ENCODE results near the gene DSTYK. TPM values are rescaled to one million over a fixed set of nuclear protein-coding genes. Genes with fewer than 3 reads are reported as not detected.

Gene DSTYK
- total and polyA plus RNA-seq, 2 experiments from 2014 or later: 6.1 to 10.7 TPM

GRCh38 chr1:205230982-205231381 is 19.5 kb upstream of the DSTYK start:
- no peaks in the 10 kb centered on the region; the same call in 1 of the 2 replicates for H4K20me1 ChIP-seq (replicated peaks; ENCODE audit: insufficient read depth)
- no peak overlapping the region for H3K4me2 ChIP-seq
- no peak overlapping the region for H3K4me3 ChIP-seq
- no peak overlapping the region for H3K27ac Mint-ChIP-seq
- H3K36me3 ChIP-seq (ENCODE audit: insufficient read depth): no peaks in the 10 kb centered on the region
- TF ChIP-seq JUNB (IDR thresholded peaks at IDR 0.05; ENCODE audit: unreplicated experiment): no peak
- no peak for TF ChIP-seq POLR2AphosphoS5 (IDR thresholded peaks at IDR 0.05; ENCODE audit: low read depth)
- TF ChIP-seq CTCF (conservative IDR thresholded peaks at IDR 0.05; ENCODE audit: low read depth in 2 of 2): no peak
- no peak for TF ChIP-seq EZH2phosphoT487 (IDR thresholded peaks at IDR 0.05; ENCODE audit: unreplicated experiment)
- no peak for TF ChIP-seq STAT1 (IDR thresholded peaks at IDR 0.05; ENCODE audit: unreplicated experiment)
- no peak for TF ChIP-seq EZH2 (IDR thresholded peaks at IDR 0.05; ENCODE audit: low read depth, unreplicated experiment)
- TF ChIP-seq CREB1 (CRISPR knock-in tag; IDR thresholded peaks at IDR 0.05; ENCODE audit: low read depth): no peak
- TF ChIP-seq REST (IDR thresholded peaks at IDR 0.05; ENCODE audit: unreplicated experiment): no peak
- TF ChIP-seq ZNF114 (CRISPR knock-in tag; IDR thresholded peaks at IDR 0.05): no peak
- no peak for TF ChIP-seq ETS1 (IDR thresholded peaks at IDR 0.05)
- TF ChIP-seq ZNF462 (CRISPR knock-in tag; IDR thresholded peaks at IDR 0.05): no peak
- no peak for TF ChIP-seq ZNF331 (CRISPR knock-in tag; IDR thresholded peaks at IDR 0.05; ENCODE audit: low read depth)
- no peak for TF ChIP-seq NANOG (IDR thresholded peaks at IDR 0.05; ENCODE audit: borderline replicate concordance)
- DNase-seq (ENCODE audit: low spot score): no peak
- H2AFZ ChIP-seq: no peak overlapping the region
- H3K4me1 Mint-ChIP-seq: peaks cover 30% of the 10 kb centered on the region
- H3K9me2 ChIP-seq (ENCODE audit: insufficient read depth): no peaks in the 10 kb centered on the region
- H3K27ac ChIP-seq (ENCODE audit: low read depth): no peak overlapping the region
- H3K36me3 Mint-ChIP-seq (ENCODE audit: low read depth): no peaks in the 10 kb centered on the region
- no peak for ATAC-seq
- H3K9me3 Mint-ChIP-seq: no peaks in the 10 kb centered on the region
- peaks cover 19% of the 10 kb centered on the region for H3K4me1 ChIP-seq (ENCODE audit: insufficient read depth)
- peaks cover 17% of the 10 kb centered on the region for H3K27me3 Mint-ChIP-seq (ENCODE audit: insufficient read depth, low read depth, poor library complexity)
- 0 out of 2 replicates have a peak, but pooled peaks cover 5% of the 10 kb centered on the region for H3K79me2 ChIP-seq (replicated peaks; ENCODE audit: insufficient read depth)
- H3F3A ChIP-seq (replicated peaks; ENCODE audit: low read depth): peaks cover 17% of the 10 kb centered on the region; the same call in 1 of the 2 replicates
- H3K27me3 ChIP-seq (ENCODE audit: insufficient read depth): peaks cover 12% of the 10 kb centered on the region
- no peak overlapping the region for H3K4me3 Mint-ChIP-seq

All from GM23338 (cell line).